C4-2B (cell line): ENCODE data around the gene EMX2.

Experiments
- ZFX ChIP-seq: fragments of 450-650 bp; IDR thresholded peaks from 2 replicates; pipeline ENCODE4 v1.6.1; 2017
- TF ChIP-seq, protein P1 (sequence below): fragments of 450-650 bp; conservative IDR thresholded peaks from 2 replicates; pipeline ENCODE4 v1.5.1; 2017; ENCODE audit warnings: mild to moderate bottlenecking

DNA sequence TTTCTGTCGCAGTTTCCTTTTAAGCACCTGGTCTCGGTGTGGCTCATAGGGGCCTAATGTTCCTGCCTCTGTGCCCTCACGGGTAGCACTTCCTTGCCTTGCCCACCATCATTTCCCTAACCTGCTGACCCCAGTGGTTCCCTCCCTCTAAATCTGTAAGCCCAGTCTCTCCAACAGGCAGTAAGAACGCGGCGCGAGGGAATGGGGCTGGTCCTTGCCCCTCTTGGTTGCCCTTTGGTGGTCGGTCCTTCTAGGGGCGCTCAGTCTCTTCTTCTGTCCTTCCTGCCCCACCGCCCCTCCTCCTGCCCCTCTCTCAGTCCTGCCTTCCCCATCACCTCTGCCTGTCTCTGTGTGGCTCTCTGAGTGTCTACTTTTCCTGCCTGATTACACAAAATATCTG, 21.2 kb downstream of the EMX2 start:
- TF ChIP-seq, protein P1, sequence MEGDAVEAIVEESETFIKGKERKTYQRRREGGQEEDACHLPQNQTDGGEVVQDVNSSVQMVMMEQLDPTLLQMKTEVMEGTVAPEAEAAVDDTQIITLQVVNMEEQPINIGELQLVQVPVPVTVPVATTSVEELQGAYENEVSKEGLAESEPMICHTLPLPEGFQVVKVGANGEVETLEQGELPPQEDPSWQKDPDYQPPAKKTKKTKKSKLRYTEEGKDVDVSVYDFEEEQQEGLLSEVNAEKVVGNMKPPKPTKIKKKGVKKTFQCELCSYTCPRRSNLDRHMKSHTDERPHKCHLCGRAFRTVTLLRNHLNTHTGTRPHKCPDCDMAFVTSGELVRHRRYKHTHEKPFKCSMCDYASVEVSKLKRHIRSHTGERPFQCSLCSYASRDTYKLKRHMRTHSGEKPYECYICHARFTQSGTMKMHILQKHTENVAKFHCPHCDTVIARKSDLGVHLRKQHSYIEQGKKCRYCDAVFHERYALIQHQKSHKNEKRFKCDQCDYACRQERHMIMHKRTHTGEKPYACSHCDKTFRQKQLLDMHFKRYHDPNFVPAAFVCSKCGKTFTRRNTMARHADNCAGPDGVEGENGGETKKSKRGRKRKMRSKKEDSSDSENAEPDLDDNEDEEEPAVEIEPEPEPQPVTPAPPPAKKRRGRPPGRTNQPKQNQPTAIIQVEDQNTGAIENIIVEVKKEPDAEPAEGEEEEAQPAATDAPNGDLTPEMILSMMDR = no peak
- TF ChIP-seq ZFX = no peak
